SJCRH30 (cell line): ENCODE measurements around the gene GALE. TPM values are rescaled to one million over a fixed set of nuclear protein-coding genes. Genes with fewer than 3 reads are reported as not detected.
"Not testable (repeated sequence)": the region's sequence is repeated elsewhere in the genome, so short reads cannot be mapped to it uniquely, and the experiment has no call there.

ENCODE experiments used
- DNase-seq, 2 experiments: peaks; one replicate each; pipeline ENCODE4 v3.0.0-alpha.2; 2015 to 2020
- H3K27ac ChIP-seq: fragments of 250-450 bp; sonication (Bioruptor Pico); 2 replicates; pipeline ENCODE4 v1.5.1; 2020; ENCODE audit warnings: mild to moderate bottlenecking, moderate library complexity
- H3K27me3 ChIP-seq: fragments of 250-450 bp; sonication (Bioruptor Pico); 2 replicates; pipeline ENCODE4 v1.5.1; 2020; ENCODE audit warnings: mild to moderate bottlenecking, moderate library complexity
- H3K36me3 ChIP-seq: fragments of 250-450 bp; sonication (Bioruptor Pico); 2 replicates; pipeline ENCODE4 v1.5.1; 2020; ENCODE audit warnings: mild to moderate bottlenecking, moderate library complexity
- H3K4me1 ChIP-seq: fragments of 250-450 bp; sonication (Bioruptor Pico); 2 replicates; pipeline ENCODE4 v1.5.1; 2020; ENCODE audit warnings: mild to moderate bottlenecking, moderate library complexity
- H3K4me3 ChIP-seq: fragments of 250-450 bp; sonication (Bioruptor Pico); 2 replicates; pipeline ENCODE4 v1.5.1; 2020; ENCODE audit warnings: mild to moderate bottlenecking, moderate library complexity
- H3K9me3 ChIP-seq: fragments of 250-450 bp; sonication (Bioruptor Pico); replicated peaks from 2 replicates; pipeline ENCODE4 v1.5.1; 2020; ENCODE audit warnings: mild to moderate bottlenecking, moderate library complexity
- total RNA-seq: library from RNA; depleted of rRNA; stranded (reverse); fragments of >200 nt; shearing (Covaris generic); gene quantifications from 2 replicates; pipeline ENCODE4 v1.2.3, GENCODE V29; 2014

Gene GALE
- total RNA-seq, 1 experiment from 2014 or later: 31.5 TPM

GRCh38 chr1:23801338-23801748 lies 789 bp upstream of the GALE start:
- Histone ChIP-seq H3K4me3 (peak overlapping the region; percentile 70), H3K36me3 (peaks cover 7% of the 10 kb centered on the region; the same call in 1 of the 2 replicates), H3K4me1 (peaks cover 8% of the 10 kb centered on the region), H3K27ac (no peak overlapping the region), H3K9me3 (no peaks in the 10 kb centered on the region), H3K27me3 (no peaks in the 10 kb centered on the region; the same call in 1 of the 2 replicates)
- no peak for DNase-seq

GRCh38 chr1:23799570-23800399 lies 769 bp downstream of the GALE start:
- peak overlapping the region; percentile 70 for H3K4me3 ChIP-seq
- H3K27me3 ChIP-seq: no peaks in the 10 kb centered on the region; the same call in 1 of the 2 replicates
- H3K27ac ChIP-seq: peak overlapping the region; percentile 16
- H3K9me3 ChIP-seq: no peaks in the 10 kb centered on the region
- DNase-seq: peak; percentile 38 to 41
- H3K36me3 ChIP-seq: peaks cover 7% of the 10 kb centered on the region; the same call in 1 of the 2 replicates
- H3K4me1 ChIP-seq: peaks cover 8% of the 10 kb centered on the region

- H3K4me1 ChIP-seq: peaks cover 8% of the 10 kb centered on the region
- H3K27me3 ChIP-seq: no peaks in the 10 kb centered on the region; the same call in 1 of the 2 replicates
- H3K4me3 ChIP-seq: peak overlapping the region; percentile 70
- H3K9me3 ChIP-seq: no peaks in the 10 kb centered on the region
- DNase-seq: no peak
- H3K36me3 ChIP-seq: peaks cover 7% of the 10 kb centered on the region; the same call in 1 of the 2 replicates
- H3K27ac ChIP-seq: peak overlapping the region; percentile 16; the same call in 1 of the 2 replicates
Observed at GRCh38 chr1:23799255-23799569, 1.3 kb downstream of the GALE start.

GRCh38 chr1:23798662-23799142 lies 1.9 kb downstream of the GALE start:
- H3K4me1 ChIP-seq: peaks cover 8% of the 10 kb centered on the region
- peaks cover 7% of the 10 kb centered on the region; the same call in 1 of the 2 replicates for H3K36me3 ChIP-seq
- H3K27ac ChIP-seq: no peak overlapping the region
- no peak overlapping the region for H3K4me3 ChIP-seq
- no peak for DNase-seq
- H3K9me3 ChIP-seq: no peaks in the 10 kb centered on the region
- no peaks in the 10 kb centered on the region; the same call in 1 of the 2 replicates for H3K27me3 ChIP-seq

- Histone ChIP-seq H3K4me3 (no peak overlapping the region), H3K9me3 (no peaks in the 10 kb centered on the region), H3K36me3 (peaks cover 7% of the 10 kb centered on the region; the same call in 1 of the 2 replicates), H3K27me3 (no peaks in the 10 kb centered on the region; the same call in 1 of the 2 replicates), H3K4me1 (peaks cover 8% of the 10 kb centered on the region), H3K27ac (no peak overlapping the region)
- no peak for DNase-seq
Observed at GRCh38 chr1:23797478-23798448, 2.8 kb downstream of the GALE start.

GRCh38 chr1:23796466-23797271 lies 3.9 kb downstream of the GALE start:
- H3K27ac ChIP-seq: no peak overlapping the region
- H3K4me3 ChIP-seq: no peak overlapping the region
- no peak for DNase-seq
- H3K9me3 ChIP-seq: no peaks in the 10 kb centered on the region
- peaks cover 7% of the 10 kb centered on the region; the same call in 1 of the 2 replicates for H3K36me3 ChIP-seq
- H3K27me3 ChIP-seq: no peaks in the 10 kb centered on the region; the same call in 1 of the 2 replicates
- peaks cover 8% of the 10 kb centered on the region for H3K4me1 ChIP-seq

- H3K27ac ChIP-seq: no peak overlapping the region
- H3K36me3 ChIP-seq: peaks cover 7% of the 10 kb centered on the region; the same call in 1 of the 2 replicates
- peaks cover 8% of the 10 kb centered on the region for H3K4me1 ChIP-seq
- DNase-seq: no peak
- H3K4me3 ChIP-seq: no peak overlapping the region
- H3K27me3 ChIP-seq: no peaks in the 10 kb centered on the region
- no peaks in the 10 kb centered on the region for H3K9me3 ChIP-seq
Observed at GRCh38 chr1:23795676-23796465, 4.7 kb downstream of the GALE start.

- H3K27me3 ChIP-seq, H3K4me3 ChIP-seq, H3K9me3 ChIP-seq, H3K36me3 ChIP-seq, H3K27ac ChIP-seq, DNase-seq: not testable (repeated sequence)
- peaks cover 11% of the 10 kb centered on the region for H3K4me1 ChIP-seq
Observed at GRCh38 chr1:23794732-23795182, 5.8 kb downstream of the GALE start.

- no peak overlapping the region for H3K27ac ChIP-seq
- no peaks in the 10 kb centered on the region for H3K9me3 ChIP-seq
- DNase-seq: no peak
- H3K27me3 ChIP-seq: no peaks in the 10 kb centered on the region
- peaks cover 7% of the 10 kb centered on the region; the same call in 1 of the 2 replicates for H3K36me3 ChIP-seq
- H3K4me3 ChIP-seq: no peak overlapping the region
- H3K4me1 ChIP-seq: peaks cover 10% of the 10 kb centered on the region
Observed at GRCh38 chr1:23793861-23794731, 6.5 kb downstream of the GALE start.

GRCh38 chr1:23793018-23793781 lies 7.4 kb downstream of the GALE start:
- Histone ChIP-seq H3K4me1 (peaks cover 9% of the 10 kb centered on the region; the same call in 1 of the 2 replicates), H3K36me3 (peaks cover 7% of the 10 kb centered on the region; the same call in 1 of the 2 replicates), H3K9me3 (no peaks in the 10 kb centered on the region), H3K4me3 (no peak overlapping the region), H3K27ac (no peak overlapping the region), H3K27me3 (no peaks in the 10 kb centered on the region)
- DNase-seq: no peak

GRCh38 chr1:23792151-23792945 lies 8.2 kb downstream of the GALE start:
- no peaks in the 10 kb centered on the region for H3K27me3 ChIP-seq

More at GRCh38 chr1:23792151-23792945, 8.2 kb downstream of the GALE start:
- no peak overlapping the region for H3K4me3 ChIP-seq
- DNase-seq: no peak
- H3K4me1 ChIP-seq: peaks cover 9% of the 10 kb centered on the region; the same call in 1 of the 2 replicates
- no peak overlapping the region for H3K27ac ChIP-seq
- no peaks in the 10 kb centered on the region for H3K9me3 ChIP-seq
- H3K36me3 ChIP-seq: peaks cover under 1% of the 10 kb centered on the region; the same call in 1 of the 2 replicates
